ENCODE results near the gene ZBTB8A.

The ZBTB8A gene

GRCh38 chr1:32536117-32536516 lies 3.1 kb upstream of the ZBTB8A start:
- DNase-seq (ENCODE audit: extremely low read depth, low read depth): no peak
- H3K4me3 ChIP-seq (replicated peaks; ENCODE audit: low read depth, low read length): no peak overlapping the region
- no peak for TF ChIP-seq CTCF (IDR thresholded peaks at IDR 0.05; ENCODE audit: low read depth, low read length, missing control alignments)

DNA sequence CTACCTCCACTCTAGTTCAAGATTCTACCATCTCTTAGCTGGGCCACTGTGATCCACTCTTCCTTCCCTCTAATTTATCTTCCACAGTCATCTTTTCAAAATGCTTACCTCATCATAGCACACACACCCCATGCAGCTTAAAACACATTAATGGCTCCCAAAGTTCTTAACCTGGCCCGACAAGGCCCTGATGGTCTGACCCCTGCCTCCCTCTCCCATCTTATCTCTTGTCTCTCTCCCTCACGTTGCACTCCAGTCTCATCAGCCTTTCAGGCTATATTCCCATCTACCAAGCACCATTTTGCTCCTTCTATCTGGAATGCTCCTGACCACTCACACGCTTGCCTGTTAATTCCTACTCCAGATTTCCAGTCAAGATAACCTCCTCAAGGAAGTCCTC lies 2.5 kb upstream of the ZBTB8A start:
- H3K4me3 ChIP-seq (replicated peaks; ENCODE audit: low read depth, low read length): no peak overlapping the region
- DNase-seq (ENCODE audit: extremely low read depth, low read depth): no peak
- TF ChIP-seq CTCF (IDR thresholded peaks at IDR 0.05; ENCODE audit: low read depth, low read length, missing control alignments): no peak

- H3K4me3 ChIP-seq (replicated peaks; ENCODE audit: low read depth, low read length): peak overlapping the region; percentile 62
- no peak for DNase-seq (ENCODE audit: extremely low read depth, low read depth)
- TF ChIP-seq CTCF (IDR thresholded peaks at IDR 0.05; ENCODE audit: low read depth, low read length, missing control alignments): no peak
Measured at GRCh38 chr1:32539584-32540571, 651 bp downstream of the ZBTB8A start.

GRCh38 chr1:32540605-32541004 lies 1.4 kb downstream of the ZBTB8A start:
- no peak for TF ChIP-seq CTCF (IDR thresholded peaks at IDR 0.05; ENCODE audit: low read depth, low read length, missing control alignments)
- no peak for DNase-seq (ENCODE audit: extremely low read depth, low read depth)
- peak overlapping the region; percentile 62 for H3K4me3 ChIP-seq (replicated peaks; ENCODE audit: low read depth, low read length)

DNA sequence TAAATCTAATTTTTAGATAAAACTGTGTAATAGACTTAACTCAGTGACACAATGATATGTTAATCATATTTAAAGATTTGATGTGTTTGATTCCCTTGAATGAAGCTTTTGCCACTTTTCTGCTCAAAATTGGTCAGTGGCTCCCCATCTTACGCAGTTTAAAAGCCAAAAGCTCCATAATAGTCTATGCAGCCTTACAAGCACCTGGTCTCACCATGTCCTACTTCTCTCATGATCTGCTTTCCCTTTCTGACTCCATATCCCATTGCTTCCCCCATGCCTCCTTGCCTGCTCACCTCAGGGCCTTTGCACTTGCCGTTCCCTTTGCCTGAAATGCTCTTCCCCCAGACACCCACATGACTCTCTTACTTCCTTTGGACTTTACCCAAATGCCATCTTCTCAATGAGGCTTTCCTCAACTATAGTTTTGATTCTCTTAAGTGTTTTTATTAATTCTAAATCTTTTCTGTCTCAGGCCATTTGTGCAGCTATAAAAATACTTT lies 1.9 kb downstream of the ZBTB8A start:
- TF ChIP-seq CTCF (IDR thresholded peaks at IDR 0.05; ENCODE audit: low read depth, low read length, missing control alignments): no peak

DNA sequence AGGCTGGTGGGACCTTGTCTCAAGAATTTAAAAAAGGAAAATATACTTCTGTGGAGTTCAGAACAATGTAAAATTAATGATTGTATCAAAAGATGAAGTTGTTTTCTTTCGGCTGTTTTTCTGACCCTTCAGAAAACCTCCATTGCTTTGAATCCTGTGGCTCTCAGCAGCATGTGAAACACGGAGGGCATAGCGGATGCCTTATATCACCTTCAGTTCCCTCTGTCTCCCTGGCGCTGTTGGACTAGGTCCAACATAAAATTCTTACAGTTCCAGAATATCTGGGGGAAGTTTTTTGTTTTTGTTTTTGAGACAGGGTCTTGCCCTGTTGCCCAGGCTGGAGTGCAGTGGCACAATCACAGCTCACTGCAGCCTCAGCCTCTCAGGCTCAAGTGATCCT lies 7.4 kb downstream of the ZBTB8A start:
- H3K4me3 ChIP-seq (replicated peaks; ENCODE audit: low read depth, low read length): no peak overlapping the region
- no peak for DNase-seq (ENCODE audit: extremely low read depth, low read depth)
- TF ChIP-seq CTCF (IDR thresholded peaks at IDR 0.05; ENCODE audit: low read depth, low read length, missing control alignments): no peak

More for the DNA sequence above, 1.9 kb downstream of the ZBTB8A start:
- no peak overlapping the region for H3K4me3 ChIP-seq (replicated peaks; ENCODE audit: low read depth, low read length)
- DNase-seq (ENCODE audit: extremely low read depth, low read depth): no peak
